Mucosa of descending colon (tissue), 3 donors: ENCODE results near the gene ERICH6B. TPM values are rescaled to one million over a fixed set of nuclear protein-coding genes. Genes with fewer than 3 reads are reported as not detected.

Experiments
- ATAC-seq: fragments of 200-7000 bp; cut with Tn5 transposase; one replicate; pipeline ENCODE4 v1.9.1; 2020; ENCODE audit warnings: mild to moderate bottlenecking, moderate library complexity
- DNase-seq, 3 donors: peaks; one replicate each; pipeline ENCODE4 v3.0.0-alpha.2; 2020
- H3K36me3 ChIP-seq: fragments of 200-600 bp; one replicate; pipeline ENCODE4 v1.8.0; 2021; ENCODE audit warnings: low read depth, mild to moderate bottlenecking
- H3K4me1 ChIP-seq: fragments of 200-600 bp; one replicate; pipeline ENCODE4 v1.8.0; 2021; ENCODE audit warnings: low read depth, mild to moderate bottlenecking
- H3K4me3 ChIP-seq: fragments of 200-600 bp; one replicate; pipeline ENCODE4 v1.8.0; 2021; ENCODE audit warnings: mild to moderate bottlenecking
- H3K9me3 ChIP-seq: fragments of 200-600 bp; one replicate; pipeline ENCODE4 v1.8.0; 2021; ENCODE audit warnings: mild to moderate bottlenecking
- CTCF ChIP-seq: fragments of 200-600 bp; IDR thresholded peaks from one replicate; pipeline ENCODE4 v1.8.0; 2022; ENCODE audit warnings: antibody characterized with exemption, mild to moderate bottlenecking
- intact Hi-C, 2 donors: fragments of 100-400 bp; cut with DNase I in 1 of 2; cut with micrococcal nuclease in 1 of 2; formaldehyde crosslinking; loops; one replicate each; pipeline versions ENCODE4 v1.11.0 to v1.11.1; 2022; cut with DNase I, micrococcal nuclease
- total RNA-seq, 3 donors: library from RNA; stranded (reverse); fragmentation: NEBNext Ultra II Directional in 2 of 3; extraction: Animal tissue kit (Norgen Biotek cat#: 25700) in 2 of 3; gene quantifications; one replicate each; pipeline versions ENCODE4 v1.2.1 to v1.2.4, GENCODE V29; 2021 to 2023
- donor health status: DM: no; HTN: no; CAD: no; lungs with moderate emphysema.
- donor health status: DM: no; HTN: no; CAD: no.
- donor health status: DM: no; HTN: yes; CAD: no.

The ERICH6B gene
- total RNA-seq, 3 donors from 2014 or later = not detected

GRCh38 chr13:45529758-45530157 is 85.8 kb downstream of the ERICH6B start:
- DNase-seq (no peak), ATAC-seq (no peak)
- intact Hi-C loops = no loop called here
- H3K36me3 ChIP-seq = no peaks in the 10 kb centered on the region
- no peaks in the 10 kb centered on the region for H3K4me1 ChIP-seq
- no peaks in the 10 kb centered on the region for H3K9me3 ChIP-seq
- TF ChIP-seq CTCF = no peak
- H3K4me3 ChIP-seq = no peak overlapping the region

- TF ChIP-seq CTCF = no peak
- DNase-seq (no peak), ATAC-seq (no peak)
- intact Hi-C loops = no loop called here
- no peaks in the 10 kb centered on the region for H3K4me1 ChIP-seq
- H3K9me3 ChIP-seq = no peaks in the 10 kb centered on the region
- H3K36me3 ChIP-seq = no peaks in the 10 kb centered on the region
- H3K4me3 ChIP-seq = no peak overlapping the region
Observed at GRCh38 chr13:45527699-45528462, 87.7 kb downstream of the ERICH6B start.

- DNase-seq = no peak
- no peak for TF ChIP-seq CTCF
- Histone ChIP-seq H3K4me1 (no peaks in the 10 kb centered on the region), H3K4me3 (no peak overlapping the region), H3K9me3 (no peaks in the 10 kb centered on the region), H3K36me3 (peaks cover 7% of the 10 kb centered on the region)
- intact Hi-C loops = no loop called here
- ATAC-seq = no peak
Observed at GRCh38 chr13:45522571-45522970, 93.0 kb downstream of the ERICH6B start.

DNA sequence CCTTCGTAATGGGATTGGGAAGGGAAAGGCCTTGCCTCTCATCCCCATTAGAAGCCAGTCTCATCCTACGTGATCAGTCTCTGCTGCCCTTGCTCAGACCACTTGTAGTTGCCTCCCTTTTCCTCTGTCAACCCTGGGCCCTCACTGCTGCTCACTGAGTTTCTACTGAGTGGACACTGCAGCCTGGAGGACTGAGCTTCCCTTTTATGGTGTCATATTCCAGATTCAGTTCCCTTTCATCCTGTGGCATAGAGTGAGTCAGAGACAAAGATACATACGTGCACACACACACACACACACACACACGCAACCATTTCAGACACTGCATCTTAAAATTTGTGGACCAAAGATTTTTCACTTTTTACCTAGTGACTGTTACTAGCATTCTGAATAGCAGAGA is 94.2 kb downstream of the ERICH6B start:
- ATAC-seq = peak; percentile 52
- no peak overlapping the region for H3K4me3 ChIP-seq

DNA sequence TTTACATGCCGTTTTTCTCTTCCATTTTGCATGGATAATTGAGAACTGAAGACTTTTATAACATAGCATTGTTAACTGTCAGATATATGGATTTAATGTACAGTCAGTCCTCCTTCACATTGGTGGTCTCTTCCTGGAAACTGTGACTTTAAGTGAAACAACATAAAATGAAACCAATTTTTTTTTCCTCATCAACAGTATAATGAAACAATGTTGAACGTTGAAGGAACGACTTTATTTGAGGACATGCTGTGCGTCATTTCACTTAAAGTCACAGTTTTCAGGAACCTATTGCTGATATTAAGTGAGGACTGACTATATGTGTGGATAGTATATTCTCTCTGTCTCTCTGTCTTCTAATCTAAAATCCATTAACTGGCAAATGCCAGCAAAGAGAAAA is 96.0 kb downstream of the ERICH6B start:
- Histone ChIP-seq H3K4me3 (no peak overlapping the region), H3K4me1 (no peaks in the 10 kb centered on the region), H3K36me3 (peaks cover 9% of the 10 kb centered on the region), H3K9me3 (no peaks in the 10 kb centered on the region)
- intact Hi-C loops = no loop called here
- DNase-seq (no peak), ATAC-seq (no peak)
- no peak for TF ChIP-seq CTCF

More for the DNA sequence above, 94.2 kb downstream of the ERICH6B start:
- intact Hi-C loops = no loop called here
- no peak for TF ChIP-seq CTCF
- Histone ChIP-seq H3K36me3 (peaks cover 9% of the 10 kb centered on the region), H3K4me1 (no peaks in the 10 kb centered on the region), H3K9me3 (no peaks in the 10 kb centered on the region)
- DNase-seq = peak in 1 of 3 donors; percentile 6
